Measurements from ENCODE around the gene COX6B2. TPM values are rescaled to one million over a fixed set of nuclear protein-coding genes. Genes with fewer than 3 reads are reported as not detected.
"Not testable (repeated sequence)": the region's sequence is repeated elsewhere in the genome, so short reads cannot be mapped to it uniquely, and the experiment has no call there.

The COX6B2 gene
- polyA plus RNA-seq, 4 donors: 0.49 to 1.5 (median 0.83) TPM

DNA sequence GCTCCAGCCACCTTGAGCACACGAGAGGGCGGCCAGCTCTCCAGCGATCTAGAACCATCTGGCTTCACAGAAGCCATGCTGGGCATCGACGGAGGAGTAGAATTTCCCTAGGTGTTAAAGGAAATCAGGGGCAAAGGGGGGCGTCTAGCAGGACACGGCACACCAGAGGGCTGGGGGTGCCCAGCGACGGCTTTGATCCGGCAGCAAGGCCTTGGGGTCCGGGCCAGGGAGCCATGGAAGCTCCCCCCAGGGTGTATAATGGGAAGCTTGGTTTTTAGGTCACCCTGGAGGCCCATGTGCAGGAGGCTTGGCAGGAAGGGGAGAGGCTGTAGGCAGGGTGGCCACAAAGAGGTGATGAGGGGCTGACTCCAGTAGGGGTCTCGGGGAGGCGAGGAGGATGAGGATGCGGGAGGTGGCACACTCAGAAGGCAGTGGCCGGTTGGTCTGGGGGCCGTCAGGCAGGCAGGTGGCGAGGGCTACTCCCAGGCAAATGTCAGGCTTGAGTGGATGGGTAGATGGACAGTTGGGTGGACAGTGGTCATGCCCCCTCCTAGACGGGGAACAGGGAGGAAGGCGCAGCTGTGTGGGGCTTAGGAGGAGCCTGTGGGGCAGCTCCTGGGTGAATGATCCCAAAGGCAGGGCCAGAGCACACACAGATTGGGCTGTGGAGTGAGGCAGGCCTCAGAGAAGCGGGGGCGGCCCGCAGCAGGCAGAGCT, 9.3 kb downstream of the COX6B2 start:
- no peak for DNase-seq (ENCODE audit: low read depth in 4 of 4, low spot score in 3 of 4)

DNA sequence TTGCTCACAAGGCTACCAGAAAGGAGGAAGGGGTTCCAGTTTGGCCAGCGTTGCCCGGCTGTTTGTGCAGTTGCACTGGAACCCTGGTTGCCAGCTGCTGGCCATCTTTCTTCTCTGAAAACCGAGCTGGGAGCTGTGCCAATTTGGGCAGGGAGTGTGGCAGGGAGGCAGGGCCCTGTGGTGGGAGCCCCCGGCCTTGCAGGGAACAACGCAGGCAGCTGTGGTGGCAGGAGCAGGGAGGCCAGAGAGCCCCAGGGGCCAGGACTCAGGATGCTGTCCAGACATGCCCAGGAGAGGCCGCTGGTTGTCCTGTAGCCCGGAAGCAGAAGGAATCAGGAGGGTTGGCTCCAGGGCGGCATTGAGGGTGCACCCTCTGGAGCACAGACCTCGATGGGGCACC, 10.1 kb downstream of the COX6B2 start:
- no peak for DNase-seq (ENCODE audit: low read depth in 4 of 4, low spot score in 3 of 4)

DNA sequence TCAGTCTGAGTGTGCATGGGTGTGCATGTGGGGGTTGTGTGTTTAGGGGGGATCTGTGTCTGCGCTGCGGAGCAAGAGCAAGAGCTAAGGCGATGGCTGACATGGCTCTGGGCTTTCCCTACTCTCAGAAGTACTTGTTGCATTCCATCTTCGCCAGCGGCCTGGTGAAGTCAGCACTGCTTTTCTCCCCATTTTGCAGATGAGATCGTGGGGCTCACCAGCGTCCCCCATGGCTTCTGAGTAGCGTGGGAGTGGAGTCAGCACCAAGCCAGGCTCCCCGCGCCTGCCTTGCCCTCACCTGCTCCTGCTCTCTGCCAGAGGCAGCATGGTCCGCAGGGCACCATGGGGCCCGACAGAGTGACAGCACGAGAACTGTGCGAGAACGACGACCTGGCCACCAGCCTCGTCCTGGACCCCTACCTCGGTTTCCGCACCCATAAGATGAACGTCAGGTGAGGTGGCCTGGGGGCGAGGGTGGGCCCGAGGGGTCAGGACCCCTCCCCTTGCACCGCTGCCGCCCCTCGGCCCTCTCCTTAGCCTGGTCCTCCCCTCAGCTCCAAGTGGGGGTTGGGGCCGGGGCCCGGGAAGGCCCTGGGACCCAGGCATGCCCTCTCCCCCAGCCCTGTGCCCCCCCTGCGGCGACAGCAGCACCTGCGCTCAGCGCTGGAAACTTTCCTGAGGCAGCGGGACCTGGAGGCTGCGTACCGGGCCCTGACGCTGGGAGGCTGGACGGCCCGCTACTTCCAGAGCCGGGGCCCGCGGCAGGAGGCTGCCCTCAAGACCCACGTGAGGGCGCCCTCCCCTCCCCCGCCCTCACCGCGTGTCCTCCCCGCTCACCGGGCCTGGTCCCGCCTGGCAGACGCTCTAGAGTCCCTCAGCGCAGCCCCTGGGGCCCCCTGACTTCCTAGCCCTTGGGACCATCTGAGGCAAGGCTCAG, 12.7 kb downstream of the COX6B2 start:
- no peak for DNase-seq (ENCODE audit: low read depth in 4 of 4, low spot score in 3 of 4)

DNA sequence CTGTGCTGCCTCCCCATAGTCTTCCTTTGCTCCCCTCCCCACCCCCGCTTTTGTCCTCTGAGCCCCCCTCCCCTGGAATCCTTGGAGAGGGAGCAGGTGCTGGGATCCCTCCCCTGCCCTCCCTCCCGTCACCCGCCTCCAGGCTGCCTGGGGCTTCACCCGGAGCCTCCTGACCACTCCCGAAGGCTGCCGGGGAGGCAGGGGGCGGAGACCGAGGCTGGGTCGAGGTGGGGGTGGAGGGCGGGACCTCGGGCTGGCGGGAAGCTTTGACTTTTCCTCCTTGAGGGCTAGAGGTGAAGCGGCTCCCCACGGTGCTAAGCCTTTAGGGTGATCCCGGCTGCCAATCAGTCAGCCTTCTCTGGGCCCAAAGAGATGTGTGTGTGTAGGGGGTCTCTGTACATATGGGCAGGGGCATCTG, 13.3 kb downstream of the COX6B2 start:
- no peak for DNase-seq (ENCODE audit: low read depth in 4 of 4, low spot score in 3 of 4)

DNA sequence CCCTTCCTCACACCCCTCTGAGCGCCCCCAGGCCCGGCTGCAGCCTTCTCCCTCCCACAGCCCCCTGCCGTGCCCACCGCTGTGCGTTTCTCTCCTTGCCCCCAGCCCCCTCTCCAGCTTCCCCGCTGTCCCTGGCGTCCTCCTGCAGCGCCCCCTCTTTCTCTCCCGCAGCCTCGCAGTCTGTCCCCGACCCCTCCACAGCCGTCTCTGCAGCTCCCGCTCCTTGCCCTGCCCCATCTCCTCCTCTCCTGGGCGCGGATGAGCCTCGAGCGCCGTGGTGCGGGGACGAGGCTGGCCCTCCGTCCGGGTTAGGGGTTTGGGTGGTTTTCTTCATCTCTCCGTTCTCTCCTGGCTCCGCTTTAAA, 13.8 kb downstream of the COX6B2 start:
- no peak for DNase-seq (ENCODE audit: low read depth in 4 of 4, low spot score in 3 of 4)

DNA sequence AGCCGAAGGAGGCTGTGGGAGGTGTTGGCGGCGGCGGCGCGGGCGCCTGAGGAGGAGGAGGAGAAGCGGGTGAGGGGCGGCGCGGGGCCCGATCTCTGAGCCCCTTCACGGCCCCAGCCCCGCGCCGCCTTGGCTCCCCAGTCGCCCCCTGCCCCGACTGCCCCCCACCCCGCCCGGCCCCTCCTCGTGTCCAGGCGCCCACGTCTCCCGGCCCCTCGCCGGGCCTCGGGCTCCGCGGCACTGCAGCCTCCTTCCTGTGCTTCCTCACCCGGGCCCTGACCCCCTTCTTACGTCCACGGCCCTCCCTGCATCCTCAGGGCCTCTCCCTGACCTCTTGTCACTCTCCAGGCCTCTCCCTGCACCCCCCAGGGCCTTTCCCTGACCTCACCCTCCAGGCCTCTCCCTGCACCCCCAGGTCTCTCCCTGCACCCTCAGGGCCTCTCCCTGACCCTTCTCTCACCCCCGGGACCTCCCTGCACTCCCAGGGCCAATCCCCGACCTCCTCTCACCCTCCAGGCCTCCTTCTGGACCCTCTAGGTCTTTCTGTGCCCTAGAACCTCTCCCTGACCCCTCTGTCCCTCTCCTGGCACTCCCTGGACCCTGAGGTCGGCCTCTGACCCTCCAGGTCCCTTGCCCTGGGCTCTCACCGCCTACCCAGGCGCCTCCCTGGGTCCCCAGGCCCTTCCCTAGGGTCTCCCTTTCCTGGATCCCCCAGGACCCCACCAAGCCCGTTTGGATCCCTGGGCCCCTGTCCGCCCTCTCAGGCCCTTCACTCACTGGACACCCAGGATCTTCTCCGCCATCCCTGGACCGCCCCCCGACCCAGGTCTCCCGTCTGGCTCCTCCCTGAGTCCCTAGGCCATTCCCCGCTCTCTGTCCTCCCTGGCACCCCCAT, 14.4 kb downstream of the COX6B2 start:
- no peak for DNase-seq (ENCODE audit: low read depth in 4 of 4, low spot score in 3 of 4)

DNA sequence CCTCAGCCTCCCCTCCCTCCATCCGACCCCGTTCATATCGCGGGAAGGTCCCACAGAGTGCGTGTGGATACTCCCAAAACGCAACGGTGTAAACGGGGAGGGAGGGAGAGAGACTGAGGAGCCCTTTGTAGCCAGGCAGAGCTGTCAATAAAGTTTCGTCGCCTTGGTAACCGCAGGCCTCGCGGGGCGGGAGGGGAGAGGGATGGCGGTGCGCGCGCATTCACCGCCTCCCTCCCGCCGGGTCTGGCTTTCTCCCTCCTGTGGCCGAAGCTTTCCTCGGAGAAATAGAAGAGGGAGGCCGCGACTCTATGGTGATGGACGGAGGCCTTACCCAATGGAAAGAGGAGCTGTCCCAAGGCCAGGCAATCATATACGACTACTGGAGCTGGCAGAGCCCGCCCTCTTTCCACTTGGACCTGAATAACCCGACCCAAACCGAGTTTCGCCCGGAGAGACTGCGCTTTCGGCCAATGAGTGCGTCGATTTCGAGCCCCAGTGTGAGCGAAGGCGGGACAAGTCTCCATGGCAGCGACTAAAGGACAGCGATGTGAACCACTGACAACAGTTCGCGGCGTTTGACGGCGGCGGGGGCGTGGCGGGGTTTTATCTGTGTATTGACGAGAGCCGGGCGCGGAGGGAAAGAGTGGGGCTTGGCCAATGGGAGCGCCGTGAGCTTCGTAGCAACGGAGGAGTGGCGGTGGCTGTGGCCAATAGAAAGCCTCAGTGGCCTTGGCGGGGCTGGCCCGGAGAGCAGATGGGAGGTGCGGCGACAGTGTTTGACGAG, 15.2 kb downstream of the COX6B2 start, which contains the start of gene KMT5C:
KMT5C (plus strand) TSS at position 772 of the 784 bp plus-strand sequence. CDS start 2,061 bp downstream, outside the sequence.
- peak; percentile 100 for DNase-seq (ENCODE audit: low read depth in 4 of 4, low spot score in 3 of 4)

DNA sequence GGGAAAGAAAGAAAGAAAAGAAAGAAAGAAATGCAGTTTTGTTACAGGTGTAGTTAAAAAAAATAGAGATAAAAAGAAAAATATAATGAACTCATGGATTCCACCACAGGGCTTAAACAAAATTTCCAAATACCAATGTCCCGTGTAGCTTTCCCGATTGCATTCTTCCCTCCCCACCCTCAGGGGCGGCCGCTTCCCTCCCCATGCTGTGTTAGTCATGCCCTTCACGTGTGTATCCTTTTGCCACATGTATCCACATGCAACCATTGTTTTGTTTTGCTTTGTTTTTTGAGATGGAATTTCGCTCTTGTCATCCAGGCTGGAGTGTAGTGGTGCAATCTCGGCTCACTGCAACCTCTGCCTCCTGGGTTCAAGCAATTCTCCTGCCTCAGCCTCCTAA, 18.4 kb downstream of the COX6B2 start:
- DNase-seq (ENCODE audit: low read depth in 4 of 4, low spot score in 3 of 4): no peak

DNA sequence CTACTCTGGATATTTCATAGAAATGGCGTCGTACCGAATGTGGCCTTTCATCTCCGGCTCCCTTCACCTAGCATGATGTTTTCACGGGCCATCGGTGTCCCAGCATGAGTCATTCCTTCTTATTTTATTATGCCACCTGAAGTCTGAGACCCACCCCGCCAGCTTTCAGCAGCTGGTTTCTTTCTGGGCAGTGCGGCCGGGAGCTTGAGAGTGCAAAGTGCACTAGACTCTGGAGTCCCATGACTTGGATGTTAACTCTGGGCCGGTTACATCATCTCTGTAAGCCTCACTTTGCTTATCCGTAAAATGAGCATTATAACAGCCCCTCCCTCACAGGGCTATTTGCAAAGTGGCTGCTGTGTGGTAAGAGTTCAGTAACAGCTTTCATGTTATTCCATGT, 20.6 kb downstream of the COX6B2 start:
- no peak for DNase-seq (ENCODE audit: low read depth in 4 of 4, low spot score in 3 of 4)

DNA sequence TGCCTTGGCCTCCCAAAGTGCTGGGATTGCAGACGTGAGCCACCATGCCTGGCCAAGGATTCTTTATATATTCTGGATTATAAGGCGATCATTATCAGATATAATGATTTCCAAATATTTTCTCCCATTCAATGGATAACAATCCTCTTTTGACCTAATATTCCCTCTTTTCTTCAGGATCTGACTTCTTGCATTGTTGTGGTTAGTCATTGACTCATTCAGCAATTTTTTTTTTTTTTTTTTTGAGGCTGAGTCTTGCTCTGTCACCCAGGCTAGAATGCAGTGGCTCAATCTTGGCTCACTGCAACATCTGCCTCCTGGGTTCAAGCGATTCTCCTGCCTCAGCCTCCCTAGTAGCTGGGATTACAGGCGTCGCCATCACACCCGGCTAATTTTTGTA, 24.7 kb downstream of the COX6B2 start:
- DNase-seq (ENCODE audit: low read depth in 4 of 4, low spot score in 3 of 4): not testable (repeated sequence)

DNA sequence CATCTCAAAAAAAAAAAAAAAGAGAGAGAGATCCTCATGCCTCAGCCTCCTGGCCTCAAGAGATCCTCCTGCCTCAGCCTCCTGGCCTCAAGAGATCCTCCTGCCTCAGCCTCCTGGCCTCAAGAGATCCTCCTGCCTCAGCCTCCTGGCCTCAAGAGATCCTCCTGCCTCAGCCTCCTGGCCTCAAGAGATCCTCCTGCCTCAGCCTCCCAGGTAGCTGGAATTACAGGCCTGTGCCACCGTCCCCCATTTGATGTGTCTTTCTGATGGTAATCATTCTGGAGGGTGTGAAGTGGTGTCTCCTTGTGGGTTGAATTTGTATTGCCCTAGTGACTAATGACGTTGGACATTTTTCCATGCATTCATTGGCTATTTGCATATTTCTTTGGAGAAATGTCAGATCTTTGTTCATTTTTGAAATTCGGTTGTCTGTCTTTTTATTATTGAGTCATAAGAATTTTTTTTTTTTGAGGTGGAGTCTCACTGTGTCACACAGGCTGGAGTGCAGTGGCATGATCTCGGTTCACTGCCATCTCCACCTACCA, 25.7 kb downstream of the COX6B2 start:
- DNase-seq (ENCODE audit: low read depth in 4 of 4, low spot score in 3 of 4): not testable (repeated sequence)

DNA sequence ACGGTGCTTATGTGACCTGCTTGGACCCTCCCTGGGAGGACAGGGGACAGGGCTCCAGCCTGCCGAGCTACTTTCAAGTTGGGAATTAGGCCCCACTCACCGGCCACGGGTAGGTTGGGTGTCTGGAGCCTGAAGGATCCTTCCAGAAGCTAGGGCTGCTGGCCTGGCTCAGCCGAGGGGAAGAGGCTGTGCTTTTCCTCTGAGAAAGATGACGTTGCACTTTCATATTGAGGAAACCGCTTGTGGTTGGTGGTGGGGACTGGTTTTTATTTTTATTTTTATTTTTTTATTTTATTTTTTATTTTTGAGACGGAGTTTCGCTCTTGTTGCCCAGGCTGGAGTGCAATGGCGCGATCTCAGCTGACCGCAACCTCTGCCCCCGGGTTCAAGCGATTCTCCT, 29.3 kb downstream of the COX6B2 start, which contains the start of gene TMEM150B:
TMEM150B (minus strand) TSS at position 170 of the 400 bp plus-strand sequence. CDS start 4,305 bp downstream, outside the sequence.
- DNase-seq (ENCODE audit: low read depth in 4 of 4, low spot score in 3 of 4): no peak

DNA sequence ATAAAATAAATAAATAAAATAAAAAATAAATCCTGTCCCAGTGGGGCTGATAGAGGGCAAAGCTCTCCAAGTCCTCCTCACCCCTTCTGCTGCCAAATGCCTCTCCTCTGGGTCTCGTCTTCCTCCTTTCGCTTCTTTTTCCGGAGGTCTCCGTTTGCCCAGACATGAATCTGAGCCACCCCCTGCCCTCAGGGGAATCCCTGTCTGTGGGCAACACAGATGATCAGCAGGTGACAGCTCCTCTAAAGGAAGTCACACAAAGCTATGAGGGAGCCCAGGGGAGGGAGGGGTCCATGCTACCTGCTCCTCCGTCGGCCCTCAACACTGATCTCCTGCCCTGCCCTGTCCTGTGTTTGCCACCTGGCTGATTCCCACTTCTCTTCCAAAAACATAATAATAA, 29.9 kb downstream of the COX6B2 start:
- DNase-seq (ENCODE audit: low read depth in 4 of 4, low spot score in 3 of 4): no peak

DNA sequence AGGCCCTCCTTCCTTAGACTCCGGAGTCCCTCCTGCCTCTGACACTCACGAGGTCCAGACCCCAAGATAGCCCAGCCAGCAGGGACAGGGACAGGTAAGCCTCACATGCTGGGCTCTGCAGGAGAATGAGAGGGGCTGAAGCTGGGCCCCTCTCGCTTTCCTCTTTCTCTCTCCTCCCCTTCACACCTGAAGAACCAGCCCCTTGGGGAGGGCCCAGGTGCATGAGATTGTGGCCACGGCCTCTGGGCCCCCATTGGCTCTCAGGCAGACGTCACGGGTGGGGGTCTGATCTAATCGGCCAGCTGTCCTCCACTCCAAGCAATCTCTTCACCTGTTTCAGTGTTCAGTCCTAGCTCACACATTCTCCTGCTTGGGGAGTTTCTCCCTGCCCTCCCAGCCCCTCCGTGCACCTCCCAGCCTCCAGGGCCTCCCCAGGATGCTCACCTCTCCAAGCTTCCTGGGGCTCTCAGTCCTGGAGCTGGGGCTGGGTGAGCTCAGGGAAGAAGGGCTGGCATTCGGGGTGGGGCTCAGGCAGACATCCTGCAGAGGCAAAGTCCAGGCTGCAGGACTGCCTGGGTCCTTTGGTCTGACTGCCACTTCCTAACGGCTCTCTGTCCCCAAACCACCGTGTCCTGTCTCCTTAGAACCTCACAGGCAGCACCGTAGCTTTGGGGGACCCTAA, 32.2 kb downstream of the COX6B2 start:
- no peak for DNase-seq (ENCODE audit: low read depth in 4 of 4, low spot score in 3 of 4)

DNA sequence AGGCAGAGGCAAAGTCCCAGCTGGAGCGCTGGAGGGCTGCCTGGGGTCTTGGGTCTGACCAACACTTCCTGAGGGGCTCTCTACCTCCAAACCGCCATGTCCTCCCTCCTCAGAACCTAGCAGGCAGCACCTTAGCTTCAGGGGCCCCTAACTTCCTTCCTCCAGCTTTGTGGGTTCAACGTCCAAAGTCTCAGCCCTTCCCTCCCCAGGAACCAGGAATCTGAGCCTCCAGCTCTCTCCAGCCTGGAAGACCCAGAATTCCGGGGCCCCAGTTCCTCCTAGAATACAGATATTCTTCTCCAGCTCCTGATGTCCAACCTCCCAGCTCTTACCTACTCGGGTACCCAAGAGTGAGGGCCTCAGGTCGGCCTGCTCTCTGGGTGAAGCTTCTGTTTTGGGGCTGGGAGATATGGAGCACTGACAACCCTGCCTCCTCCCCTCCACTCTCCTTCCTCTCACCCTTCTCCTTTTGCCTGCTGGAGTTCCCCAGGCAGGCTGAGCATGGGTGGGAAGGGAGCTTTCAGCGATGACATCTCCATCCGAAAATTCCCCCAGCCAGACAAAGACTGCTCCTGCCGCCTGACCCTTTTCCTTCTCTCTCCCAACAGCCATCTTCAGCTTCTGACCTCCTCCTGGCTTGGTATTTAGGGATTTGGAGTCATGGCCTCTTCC, 32.9 kb downstream of the COX6B2 start:
- DNase-seq (ENCODE audit: low read depth in 4 of 4, low spot score in 3 of 4): no peak

DNA sequence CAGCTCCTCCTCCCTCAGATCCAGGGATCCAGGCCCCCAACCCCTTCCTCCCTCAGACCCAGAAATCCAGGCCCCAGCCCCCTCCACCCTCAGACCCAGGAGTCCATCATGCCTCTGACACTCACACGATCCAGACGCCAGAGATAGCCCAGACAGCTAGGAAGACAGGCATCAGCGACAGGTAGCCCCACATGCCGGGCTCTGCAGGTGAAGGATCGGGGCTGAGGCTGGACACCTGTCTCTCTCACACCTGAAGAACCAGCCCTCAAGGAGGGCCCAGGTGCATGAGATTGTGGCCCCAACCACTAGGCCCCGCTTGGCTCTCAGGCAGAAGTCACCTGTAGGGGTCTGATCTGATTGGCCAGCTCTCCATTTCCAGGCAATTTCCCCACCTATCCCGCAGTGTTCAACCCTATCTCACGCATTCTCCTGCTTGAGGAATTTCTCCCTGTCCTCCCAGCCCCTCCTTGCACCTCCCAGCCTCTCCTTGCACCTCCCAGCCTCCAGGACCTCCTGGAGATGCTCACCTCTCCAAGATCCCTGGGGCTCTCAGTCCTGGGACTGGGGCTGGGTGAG, 33.6 kb downstream of the COX6B2 start:
- no peak for DNase-seq (ENCODE audit: low read depth in 4 of 4, low spot score in 3 of 4)

DNA sequence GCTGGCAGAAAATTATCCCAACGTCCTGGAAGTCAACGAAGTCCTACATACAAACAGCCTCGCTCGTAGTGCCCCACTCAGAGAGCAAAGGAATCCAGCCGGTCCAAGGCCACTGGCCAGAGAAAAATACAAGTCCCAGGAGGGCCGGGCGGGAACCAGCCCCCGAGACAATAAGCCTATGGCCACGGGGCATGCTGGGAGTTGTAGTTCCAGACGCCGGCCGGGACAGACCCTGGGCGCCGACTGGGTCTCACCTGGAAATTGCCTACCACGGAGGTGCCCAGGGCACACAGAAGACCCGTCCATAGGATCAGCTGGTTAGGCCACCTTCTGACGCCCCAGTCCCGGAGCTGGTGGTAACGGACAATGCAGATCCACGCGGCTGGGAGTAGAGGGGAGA, 34.7 kb downstream of the COX6B2 start:
- no peak for DNase-seq (ENCODE audit: low read depth in 4 of 4, low spot score in 3 of 4)

DNA sequence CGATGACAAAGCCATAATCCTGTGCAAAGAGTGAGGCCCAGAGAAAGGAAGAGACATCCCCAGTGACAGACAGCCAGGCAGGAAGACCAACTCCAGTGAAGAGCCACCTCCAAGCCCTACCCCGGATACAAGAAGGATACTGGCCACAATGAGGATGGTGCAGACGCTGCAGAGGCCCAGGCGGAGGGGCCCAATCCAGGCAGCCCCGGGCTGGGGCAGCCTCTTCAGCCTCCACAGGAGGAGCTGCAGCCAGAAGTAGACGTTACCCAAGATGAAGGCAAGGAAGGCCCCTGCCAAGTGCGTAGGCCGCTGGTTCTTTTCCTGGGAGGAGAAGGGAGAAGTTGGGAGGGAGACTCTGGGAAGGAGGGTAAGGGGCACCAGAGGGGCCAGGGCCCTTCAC, 37.9 kb downstream of the COX6B2 start:
- no peak for DNase-seq (ENCODE audit: low read depth in 4 of 4, low spot score in 3 of 4)

Measured in left renal pelvis (tissue), 4 donors.